ENCODE results near the gene MRPL1. TPM values are rescaled to one million over a fixed set of nuclear protein-coding genes. Genes with fewer than 3 reads are reported as not detected.
"Not testable (repeated sequence)": the region's sequence is repeated elsewhere in the genome, so short reads cannot be mapped to it uniquely, and the experiment has no call there.

Gene MRPL1
- total RNA-seq, 2 donors from 2014 or later = 23.7 to 33.7 TPM

GRCh38 chr4:77917075-77917474 lies 54.4 kb downstream of the MRPL1 start:
- Mint-ChIP-seq H3K36me3 (ENCODE audit: low read depth) (peaks cover 56% of the 10 kb centered on the region), H3K27me3 (no peaks in the 10 kb centered on the region), H3K9me3 (no peaks in the 10 kb centered on the region), H3K4me3 (no peak overlapping the region), H3K4me1 (no peaks in the 10 kb centered on the region), H3K27ac (no peak overlapping the region)
- ATAC-seq (replicated peaks) = no peak

- ATAC-seq (replicated peaks) = no peak
- Mint-ChIP-seq H3K4me1 (no peaks in the 10 kb centered on the region), H3K36me3 (ENCODE audit: low read depth) (peaks cover 56% of the 10 kb centered on the region), H3K4me3 (no peak overlapping the region), H3K27me3 (no peaks in the 10 kb centered on the region), H3K9me3 (peaks cover 3% of the 10 kb centered on the region), H3K27ac (no peak overlapping the region)
Observed at GRCh38 chr4:77917601-77918000, 55.0 kb downstream of the MRPL1 start.

- Mint-ChIP-seq H3K4me3 (no peak overlapping the region), H3K36me3 (ENCODE audit: low read depth) (peaks cover 65% of the 10 kb centered on the region), H3K27ac (no peak overlapping the region), H3K27me3 (no peaks in the 10 kb centered on the region), H3K4me1 (no peaks in the 10 kb centered on the region), H3K9me3 (peaks cover 4% of the 10 kb centered on the region)
- ATAC-seq (replicated peaks) = no peak
Observed at GRCh38 chr4:77920371-77920770, 57.7 kb downstream of the MRPL1 start.

- Mint-ChIP-seq H3K36me3 (ENCODE audit: low read depth) (peaks cover 78% of the 10 kb centered on the region), H3K27me3 (no peaks in the 10 kb centered on the region), H3K9me3 (peaks cover 4% of the 10 kb centered on the region)
Observed at GRCh38 chr4:77921701-77922100, 59.1 kb downstream of the MRPL1 start.

GRCh38 chr4:77922158-77923094 lies 59.8 kb downstream of the MRPL1 start:
- H3K27ac Mint-ChIP-seq = no peak overlapping the region
- no peaks in the 10 kb centered on the region for H3K27me3 Mint-ChIP-seq
- peaks cover 76% of the 10 kb centered on the region for H3K36me3 Mint-ChIP-seq (ENCODE audit: low read depth)
- ATAC-seq (replicated peaks) = no peak
- peaks cover 4% of the 10 kb centered on the region for H3K9me3 Mint-ChIP-seq
- H3K4me3 Mint-ChIP-seq = no peak overlapping the region
- H3K4me1 Mint-ChIP-seq = no peaks in the 10 kb centered on the region

More at GRCh38 chr4:77921701-77922100, 59.1 kb downstream of the MRPL1 start:
- no peak overlapping the region for H3K27ac Mint-ChIP-seq
- no peak overlapping the region for H3K4me3 Mint-ChIP-seq
- ATAC-seq (replicated peaks) = no peak
- H3K4me1 Mint-ChIP-seq = no peaks in the 10 kb centered on the region

- Mint-ChIP-seq H3K27me3 (no peaks in the 10 kb centered on the region), H3K4me3 (no peak overlapping the region), H3K4me1 (no peaks in the 10 kb centered on the region), H3K36me3 (ENCODE audit: low read depth) (peaks cover 68% of the 10 kb centered on the region), H3K9me3 (no peaks in the 10 kb centered on the region), H3K27ac (no peak overlapping the region)
- no peak for ATAC-seq (replicated peaks)
Observed at GRCh38 chr4:77927991-77928925, 65.6 kb downstream of the MRPL1 start.

GRCh38 chr4:77930154-77930639 lies 67.6 kb downstream of the MRPL1 start:
- H3K36me3 Mint-ChIP-seq (ENCODE audit: low read depth) = peaks cover 67% of the 10 kb centered on the region
- H3K4me1 Mint-ChIP-seq = no peaks in the 10 kb centered on the region
- H3K4me3 Mint-ChIP-seq = no peak overlapping the region
- no peak overlapping the region for H3K27ac Mint-ChIP-seq
- no peak for ATAC-seq (replicated peaks)
- H3K9me3 Mint-ChIP-seq = no peaks in the 10 kb centered on the region
- H3K27me3 Mint-ChIP-seq = no peaks in the 10 kb centered on the region

- Mint-ChIP-seq H3K4me1 (no peaks in the 10 kb centered on the region), H3K27me3 (no peaks in the 10 kb centered on the region), H3K36me3 (ENCODE audit: low read depth) (peaks cover 60% of the 10 kb centered on the region), H3K9me3 (no peaks in the 10 kb centered on the region), H3K4me3 (no peak overlapping the region), H3K27ac (no peak overlapping the region)
- no peak for ATAC-seq (replicated peaks)
Observed at GRCh38 chr4:77930876-77931275, 68.2 kb downstream of the MRPL1 start.

GRCh38 chr4:77931452-77932135 lies 69.0 kb downstream of the MRPL1 start:
- no peaks in the 10 kb centered on the region for H3K27me3 Mint-ChIP-seq
- no peak overlapping the region for H3K27ac Mint-ChIP-seq
- no peak overlapping the region for H3K4me3 Mint-ChIP-seq
- H3K36me3 Mint-ChIP-seq (ENCODE audit: low read depth) = peaks cover 59% of the 10 kb centered on the region
- H3K9me3 Mint-ChIP-seq = no peaks in the 10 kb centered on the region
- ATAC-seq (replicated peaks) = peak; percentile 40
- no peaks in the 10 kb centered on the region for H3K4me1 Mint-ChIP-seq

- H3K4me3 Mint-ChIP-seq = no peak overlapping the region
- peaks cover 9% of the 10 kb centered on the region for H3K4me1 Mint-ChIP-seq
- peaks cover 80% of the 10 kb centered on the region for H3K36me3 Mint-ChIP-seq (ENCODE audit: low read depth)
- ATAC-seq (replicated peaks) = no peak
- no peaks in the 10 kb centered on the region for H3K27me3 Mint-ChIP-seq
- peaks cover 5% of the 10 kb centered on the region for H3K9me3 Mint-ChIP-seq
- H3K27ac Mint-ChIP-seq = no peak overlapping the region
Observed at GRCh38 chr4:77938560-77938959, 75.9 kb downstream of the MRPL1 start.

GRCh38 chr4:77945929-77946328 lies 83.3 kb downstream of the MRPL1 start:
- not testable (repeated sequence) for ATAC-seq (replicated peaks); H3K4me3 Mint-ChIP-seq; H3K27me3 Mint-ChIP-seq; H3K4me1 Mint-ChIP-seq; H3K27ac Mint-ChIP-seq
- Mint-ChIP-seq H3K9me3 (peaks cover 14% of the 10 kb centered on the region), H3K36me3 (ENCODE audit: low read depth) (peaks cover 76% of the 10 kb centered on the region)

GRCh38 chr4:77950203-77950602 lies 87.6 kb downstream of the MRPL1 start:
- peaks cover 3% of the 10 kb centered on the region for H3K4me1 Mint-ChIP-seq
- H3K27me3 Mint-ChIP-seq = no peaks in the 10 kb centered on the region
- H3K27ac Mint-ChIP-seq = no peak overlapping the region
- H3K9me3 Mint-ChIP-seq = no peaks in the 10 kb centered on the region
- H3K36me3 Mint-ChIP-seq (ENCODE audit: low read depth) = peaks cover 76% of the 10 kb centered on the region
- no peak overlapping the region for H3K4me3 Mint-ChIP-seq
- no peak for ATAC-seq (replicated peaks)

- H3K4me3 Mint-ChIP-seq = no peak overlapping the region
- H3K9me3 Mint-ChIP-seq = no peaks in the 10 kb centered on the region
- peak; percentile 52 for ATAC-seq (replicated peaks)
- H3K36me3 Mint-ChIP-seq (ENCODE audit: low read depth) = peaks cover 68% of the 10 kb centered on the region
- no peaks in the 10 kb centered on the region for H3K27me3 Mint-ChIP-seq
- H3K27ac Mint-ChIP-seq = no peak overlapping the region
- peaks cover 3% of the 10 kb centered on the region for H3K4me1 Mint-ChIP-seq
Observed at GRCh38 chr4:77952457-77952856, 89.8 kb downstream of the MRPL1 start.

- H3K9me3 Mint-ChIP-seq = no peaks in the 10 kb centered on the region
- no peak overlapping the region for H3K27ac Mint-ChIP-seq
- no peaks in the 10 kb centered on the region for H3K27me3 Mint-ChIP-seq
- no peak for ATAC-seq (replicated peaks)
- H3K36me3 Mint-ChIP-seq (ENCODE audit: low read depth) = peaks cover 58% of the 10 kb centered on the region
- H3K4me1 Mint-ChIP-seq = peaks cover 3% of the 10 kb centered on the region
- H3K4me3 Mint-ChIP-seq = no peak overlapping the region
Observed at GRCh38 chr4:77954690-77955089, 92.1 kb downstream of the MRPL1 start.
